RWPE2 (cell line): Measurements from ENCODE around the gene LTV1.
A peak's percentile ranks its signal among the peaks of the same experiment; 100 is the strongest.
"Not testable (repeated sequence)": the region's sequence is repeated elsewhere in the genome, so short reads cannot be mapped to it uniquely, and the experiment has no call there.

Source experiments
- ATAC-seq: fragments of 200-7000 bp; cut with Tn5 transposase; 3 replicates; pipeline ENCODE4 v1.9.1; 2021; ENCODE audit warnings: low read depth
- DNase-seq: peaks from one replicate; pipeline ENCODE4 v3.0.0-alpha.2; 2020; ENCODE audit warnings: low spot score
- H3K27ac ChIP-seq: fragments of 450-650 bp; 2 replicates; pipeline ENCODE4 v1.5.1; 2017; ENCODE audit warnings: mild to moderate bottlenecking; ENCODE audit not compliant: poor library complexity, severe bottlenecking
- H3K27me3 ChIP-seq: fragments of 250-450 bp; sonication (Bioruptor Pico); 2 replicates; pipeline ENCODE4 v1.5.1; 2021; ENCODE audit warnings: mild to moderate bottlenecking, moderate library complexity; ENCODE audit not compliant: insufficient read depth, poor library complexity, severe bottlenecking
- H3K36me3 ChIP-seq: fragments of 250-450 bp; sonication (Bioruptor Pico); 2 replicates; pipeline ENCODE4 v1.5.1; 2020; ENCODE audit warnings: low read depth, mild to moderate bottlenecking, moderate library complexity
- H3K4me1 ChIP-seq: fragments of 250-450 bp; sonication (Bioruptor Pico); 2 replicates; pipeline ENCODE4 v1.5.1; 2021; ENCODE audit warnings: mild to moderate bottlenecking, moderate library complexity; ENCODE audit not compliant: insufficient read depth, poor library complexity, severe bottlenecking
- H3K4me3 ChIP-seq: fragments of 250-450 bp; sonication (Bioruptor Pico); 2 replicates; pipeline ENCODE4 v1.5.1; 2021; ENCODE audit warnings: mild to moderate bottlenecking, moderate library complexity; ENCODE audit not compliant: severe bottlenecking
- H3K9me3 ChIP-seq: fragments of 250-450 bp; sonication (Bioruptor Pico); 2 replicates; pipeline ENCODE4 v1.5.1; 2021; ENCODE audit warnings: mild to moderate bottlenecking, moderate library complexity; ENCODE audit not compliant: severe bottlenecking
- CTCF ChIP-seq: fragments of 450-650 bp; IDR thresholded peaks from one replicate; pipeline ENCODE4 v1.5.1; 2017; ENCODE audit warnings: mild to moderate bottlenecking, moderate library complexity; ENCODE audit not compliant: poor library complexity, severe bottlenecking

LTV1 gene

GRCh38 chr6:143842902-143843676 lies at the start of gene LTV1:
LTV1 (plus strand) TSS chr6:143843338; CDS start chr6:143843478, 140 bp downstream.
- H3K27me3 ChIP-seq, result no peaks in the 10 kb centered on the region
- H3K9me3 ChIP-seq, result no peaks in the 10 kb centered on the region
- ATAC-seq (peak; percentile 98), DNase-seq (peak; percentile 91)
- H3K4me3 ChIP-seq, result peak within 1 kb of the TSS; percentile 75
- peaks cover 2% of the 10 kb centered on the region for H3K4me1 ChIP-seq
- TF ChIP-seq CTCF, result no peak
- peaks cover 39% of the 10 kb centered on the region for H3K36me3 ChIP-seq
- peak within 1 kb of the TSS; percentile 31 for H3K27ac ChIP-seq

- H3K4me3 ChIP-seq, H3K4me1 ChIP-seq, H3K9me3 ChIP-seq, H3K27ac ChIP-seq, DNase-seq, H3K27me3 ChIP-seq, ATAC-seq: not testable (repeated sequence)
- H3K36me3 ChIP-seq, result peaks cover 14% of the 10 kb centered on the region; the same call in 1 of the 2 replicates
Measured at GRCh38 chr6:143796551-143796950, 46.6 kb upstream of the LTV1 start.

GRCh38 chr6:143798487-143798886 lies 44.7 kb upstream of the LTV1 start:
- H3K9me3 ChIP-seq, H3K4me1 ChIP-seq, H3K4me3 ChIP-seq, H3K27ac ChIP-seq, ATAC-seq, DNase-seq, H3K27me3 ChIP-seq: not testable (repeated sequence)
- peaks cover 13% of the 10 kb centered on the region; the same call in 1 of the 2 replicates for H3K36me3 ChIP-seq

GRCh38 chr6:143802833-143803565 lies 40.1 kb upstream of the LTV1 start:
- no peaks in the 10 kb centered on the region for H3K4me1 ChIP-seq
- no peak for DNase-seq
- peaks cover 15% of the 10 kb centered on the region for H3K36me3 ChIP-seq
- no peak overlapping the region for H3K4me3 ChIP-seq
- TF ChIP-seq CTCF, result no peak
- peaks cover 5% of the 10 kb centered on the region for H3K9me3 ChIP-seq
- H3K27me3 ChIP-seq, result no peaks in the 10 kb centered on the region
- no peak for ATAC-seq
- no peak overlapping the region for H3K27ac ChIP-seq

- Histone ChIP-seq H3K36me3 (peaks cover 15% of the 10 kb centered on the region), H3K9me3 (peaks cover 5% of the 10 kb centered on the region), H3K4me1 (no peaks in the 10 kb centered on the region), H3K27me3 (no peaks in the 10 kb centered on the region), H3K27ac (no peak overlapping the region), H3K4me3 (no peak overlapping the region)
- DNase-seq, result no peak
- no peak for TF ChIP-seq CTCF
- no peak for ATAC-seq
Measured at GRCh38 chr6:143803769-143804568, 39.2 kb upstream of the LTV1 start.
